NT2/D1 (cell line): Measurements from ENCODE around the gene NEB.
"Not testable (repeated sequence)": the region's sequence is repeated elsewhere in the genome, so short reads cannot be mapped to it uniquely, and the experiment has no call there.

Experiments used
- SUZ12 ChIP-seq: IDR thresholded peaks from 2 replicates; pipeline ENCODE4 v1.6.1; 2011; ENCODE audit not compliant: insufficient read length, insufficient read depth; ENCODE audit errors: extremely low read depth
- YY1 ChIP-seq: IDR thresholded peaks from 2 replicates; pipeline ENCODE4 v1.6.1; 2011; ENCODE audit not compliant: insufficient read length, insufficient read depth
- ZNF274 ChIP-seq: IDR thresholded peaks from 2 replicates; pipeline ENCODE4 v1.6.1; 2011; ENCODE audit warnings: mild to moderate bottlenecking, low read depth, low read length

DNA sequence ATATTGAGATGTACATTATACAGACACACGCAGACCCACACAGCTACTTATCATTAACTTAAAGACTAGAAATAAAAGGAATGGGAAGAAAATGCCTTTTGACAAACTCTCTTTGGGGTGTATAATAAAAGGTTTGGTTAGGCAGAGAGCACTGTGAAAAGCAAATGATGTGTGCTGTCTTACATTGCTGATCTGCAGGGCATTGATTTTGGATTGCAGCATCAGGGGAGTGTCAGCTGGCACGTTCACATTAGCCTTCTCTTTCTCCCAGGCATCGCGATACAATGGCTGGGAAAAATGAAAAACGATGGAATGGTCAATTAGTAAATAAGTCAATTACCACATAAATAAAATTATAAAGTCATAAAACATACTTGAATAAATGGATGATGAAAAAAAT is 153.0 kb downstream of the NEB start:
- TF ChIP-seq SUZ12, YY1, ZNF274: not testable (repeated sequence)
